ENCODE data around the gene NPIPB9. TPM values are rescaled to one million over a fixed set of nuclear protein-coding genes. Genes with fewer than 3 reads are reported as not detected.
"Not testable (repeated sequence)": the region's sequence is repeated elsewhere in the genome, so short reads cannot be mapped to it uniquely, and the experiment has no call there.

NPIPB9 gene
- total RNA-seq, 5 donors from 2014 or later (not counting 1 experiment from before 2014, with no cell fraction given) = 3.8 to 6.6 (median 4.5) TPM

GRCh38 chr16:28781697-28782096, 30.1 kb downstream of the NPIPB9 start:
- H3K36me3 ChIP-seq (ENCODE audit: control insufficient read depth in 2 of 2, extremely low read depth in 1 of 2, insufficient read depth in 1 of 2, low read length in 1 of 2); H3K36me3 Mint-ChIP-seq; H3K4me3 ChIP-seq (ENCODE audit: control insufficient read depth in 1 of 2, extremely low read depth in 1 of 2, low read length in 1 of 2); H3K27ac Mint-ChIP-seq; H3K27me3 Mint-ChIP-seq; H3K4me1 ChIP-seq (ENCODE audit: control insufficient read depth in 1 of 2, extremely low read depth in 1 of 2, insufficient read depth in 2 of 2, low read length in 2 of 2); H3K27me3 ChIP-seq (replicated peaks in 1 of 2; ENCODE audit: control insufficient read depth in 2 of 2, extremely low read depth in 1 of 2, insufficient read depth in 2 of 2, low read length in 1 of 2); H3K4me3 Mint-ChIP-seq; H3K27ac ChIP-seq (ENCODE audit: low read length); DNase-seq; H3K9me3 Mint-ChIP-seq; ATAC-seq (replicated peaks in 1 of 4); CTCF ChIA-PET; H3K4me1 Mint-ChIP-seq; H3K9me3 ChIP-seq; POLR2A ChIA-PET: not testable (repeated sequence)
- WGBS (ENCODE audit: insufficient coverage) = no CpG with 5 or more reads among the region's 6 CpGs

- H3K4me3 Mint-ChIP-seq; H3K36me3 Mint-ChIP-seq; DNase-seq; H3K4me1 Mint-ChIP-seq; H3K4me1 ChIP-seq (ENCODE audit: control insufficient read depth in 1 of 2, extremely low read depth in 1 of 2, insufficient read depth in 2 of 2, low read length in 2 of 2); H3K9me3 ChIP-seq; POLR2A ChIA-PET; H3K36me3 ChIP-seq (ENCODE audit: control insufficient read depth in 2 of 2, extremely low read depth in 1 of 2, insufficient read depth in 1 of 2, low read length in 1 of 2); H3K27ac Mint-ChIP-seq; H3K4me3 ChIP-seq (ENCODE audit: control insufficient read depth in 1 of 2, extremely low read depth in 1 of 2, low read length in 1 of 2); H3K27ac ChIP-seq (ENCODE audit: low read length); H3K9me3 Mint-ChIP-seq; ATAC-seq (replicated peaks in 1 of 4); H3K27me3 ChIP-seq (replicated peaks in 1 of 2; ENCODE audit: control insufficient read depth in 2 of 2, extremely low read depth in 1 of 2, insufficient read depth in 2 of 2, low read length in 1 of 2); H3K27me3 Mint-ChIP-seq; CTCF ChIA-PET: not testable (repeated sequence)
- no CpG with 5 or more reads among the region's 4 CpGs for WGBS (ENCODE audit: insufficient coverage)
These were observed 30.8 kb downstream of the NPIPB9 start for GRCh38 chr16:28782357-28782756.

GRCh38 chr16:28802235-28803019, 50.8 kb downstream of the NPIPB9 start:
- H3K36me3 Mint-ChIP-seq; CTCF ChIA-PET; H3K27me3 ChIP-seq (replicated peaks in 1 of 2; ENCODE audit: control insufficient read depth in 2 of 2, extremely low read depth in 1 of 2, insufficient read depth in 2 of 2, low read length in 1 of 2); H3K27ac ChIP-seq (ENCODE audit: low read length); H3K4me1 Mint-ChIP-seq; H3K27ac Mint-ChIP-seq; H3K9me3 ChIP-seq; H3K36me3 ChIP-seq (ENCODE audit: control insufficient read depth in 2 of 2, extremely low read depth in 1 of 2, insufficient read depth in 1 of 2, low read length in 1 of 2); H3K4me1 ChIP-seq (ENCODE audit: control insufficient read depth in 1 of 2, extremely low read depth in 1 of 2, insufficient read depth in 2 of 2, low read length in 2 of 2); H3K4me3 ChIP-seq (ENCODE audit: control insufficient read depth in 1 of 2, extremely low read depth in 1 of 2, low read length in 1 of 2); H3K9me3 Mint-ChIP-seq; POLR2A ChIA-PET; H3K27me3 Mint-ChIP-seq: not testable (repeated sequence)
- peak in 27 of 35 experiments; percentile 25 to 77 (median 62) for DNase-seq
- peak; percentile 79 to 91 (median 86) for ATAC-seq (replicated peaks in 1 of 4)
- no CpG with 5 or more reads among the region's 13 CpGs for WGBS (ENCODE audit: insufficient coverage)
- H3K4me3 Mint-ChIP-seq = peak overlapping the region; percentile 28 to 64 (median 40)

GRCh38 chr16:28807445-28808120, 56.0 kb downstream of the NPIPB9 start:
- H3K4me1 ChIP-seq (ENCODE audit: control insufficient read depth in 1 of 2, extremely low read depth in 1 of 2, insufficient read depth in 2 of 2, low read length in 2 of 2); H3K4me3 ChIP-seq (ENCODE audit: control insufficient read depth in 1 of 2, extremely low read depth in 1 of 2, low read length in 1 of 2); CTCF ChIA-PET; H3K36me3 ChIP-seq (ENCODE audit: control insufficient read depth in 2 of 2, extremely low read depth in 1 of 2, insufficient read depth in 1 of 2, low read length in 1 of 2); DNase-seq; H3K4me3 Mint-ChIP-seq; H3K36me3 Mint-ChIP-seq; H3K27me3 Mint-ChIP-seq; H3K27me3 ChIP-seq (replicated peaks in 1 of 2; ENCODE audit: control insufficient read depth in 2 of 2, extremely low read depth in 1 of 2, insufficient read depth in 2 of 2, low read length in 1 of 2); H3K9me3 ChIP-seq; H3K4me1 Mint-ChIP-seq; H3K27ac ChIP-seq (ENCODE audit: low read length); ATAC-seq (replicated peaks in 1 of 4); H3K27ac Mint-ChIP-seq; H3K9me3 Mint-ChIP-seq; POLR2A ChIA-PET: not testable (repeated sequence)
- WGBS (ENCODE audit: insufficient coverage) = no CpG with 5 or more reads among the region's 11 CpGs

GRCh38 chr16:28820016-28820415, 68.4 kb downstream of the NPIPB9 start:
- WGBS (ENCODE audit: insufficient coverage) = 100% methylated on average over 2 of the region's 5 CpGs
- H3K4me1 ChIP-seq (ENCODE audit: control insufficient read depth in 1 of 2, extremely low read depth in 1 of 2, insufficient read depth in 2 of 2, low read length in 2 of 2) = peaks cover 10 to 14% of the 10 kb centered on the region in 2 experiments
- H3K9me3 ChIP-seq = no peaks in the 10 kb centered on the region
- H3K4me3 ChIP-seq (ENCODE audit: control insufficient read depth in 1 of 2, extremely low read depth in 1 of 2, low read length in 1 of 2) = no peak overlapping the region
- ChIA-PET POLR2A (no interaction called here), CTCF (no interaction called here)
- no peak overlapping the region for H3K27ac ChIP-seq (ENCODE audit: low read length)
- Mint-ChIP-seq H3K9me3 (no peaks in the 10 kb centered on the region), H3K4me3 (peak overlapping the region in 1 of 3 donors; percentile 31), H3K27me3 (no peaks in the 10 kb centered on the region), H3K4me1 (peaks cover 16 to 25% (median 17%) of the 10 kb centered on the region in 3 donors), H3K27ac (no peak overlapping the region), H3K36me3 (peaks cover 4% of the 10 kb centered on the region)
- H3K27me3 ChIP-seq (replicated peaks in 1 of 2; ENCODE audit: control insufficient read depth in 2 of 2, extremely low read depth in 1 of 2, insufficient read depth in 2 of 2, low read length in 1 of 2) = no peaks in the 10 kb centered on the region
- H3K36me3 ChIP-seq (ENCODE audit: control insufficient read depth in 2 of 2, extremely low read depth in 1 of 2, insufficient read depth in 1 of 2, low read length in 1 of 2) = no peaks in the 10 kb centered on the region
- ATAC-seq (replicated peaks in 1 of 4) (no peak), DNase-seq (no peak)

GRCh38 chr16:28820546-28820945, 69.0 kb downstream of the NPIPB9 start:
- ATAC-seq (replicated peaks in 1 of 4); CTCF ChIA-PET; H3K27ac Mint-ChIP-seq; DNase-seq; H3K4me3 ChIP-seq (ENCODE audit: control insufficient read depth in 1 of 2, extremely low read depth in 1 of 2, low read length in 1 of 2); H3K36me3 ChIP-seq (ENCODE audit: control insufficient read depth in 2 of 2, extremely low read depth in 1 of 2, insufficient read depth in 1 of 2, low read length in 1 of 2); H3K27ac ChIP-seq (ENCODE audit: low read length); H3K27me3 ChIP-seq (replicated peaks in 1 of 2; ENCODE audit: control insufficient read depth in 2 of 2, extremely low read depth in 1 of 2, insufficient read depth in 2 of 2, low read length in 1 of 2); POLR2A ChIA-PET; H3K9me3 ChIP-seq; H3K36me3 Mint-ChIP-seq; H3K27me3 Mint-ChIP-seq; H3K9me3 Mint-ChIP-seq: not testable (repeated sequence)
- H3K4me1 ChIP-seq (ENCODE audit: control insufficient read depth in 1 of 2, extremely low read depth in 1 of 2, insufficient read depth in 2 of 2, low read length in 2 of 2) = peaks cover 16 to 19% of the 10 kb centered on the region in 2 experiments
- 80% methylated on average over 1 of the region's 13 CpGs for WGBS (ENCODE audit: insufficient coverage)
- H3K4me3 Mint-ChIP-seq = peak overlapping the region in 2 of 3 donors; percentile 31 to 96
- H3K4me1 Mint-ChIP-seq = peaks cover 22 to 30% (median 23%) of the 10 kb centered on the region in 3 donors
